Stimulated activated CD4-positive, alpha-beta T cell treated with anti-CD3 and anti-CD28 coated beads, Interleukin-4, amount 100 ng/mL, for 24 hours (primary cell): ENCODE data around the gene GATAD1.
"Not testable (repeated sequence)": the region's sequence is repeated elsewhere in the genome, so short reads cannot be mapped to it uniquely, and the experiment has no call there.

Experiments used
- DNase-seq: peaks from one replicate; pipeline ENCODE4 v3.0.0-alpha.2; 2020

Gene GATAD1

DNA sequence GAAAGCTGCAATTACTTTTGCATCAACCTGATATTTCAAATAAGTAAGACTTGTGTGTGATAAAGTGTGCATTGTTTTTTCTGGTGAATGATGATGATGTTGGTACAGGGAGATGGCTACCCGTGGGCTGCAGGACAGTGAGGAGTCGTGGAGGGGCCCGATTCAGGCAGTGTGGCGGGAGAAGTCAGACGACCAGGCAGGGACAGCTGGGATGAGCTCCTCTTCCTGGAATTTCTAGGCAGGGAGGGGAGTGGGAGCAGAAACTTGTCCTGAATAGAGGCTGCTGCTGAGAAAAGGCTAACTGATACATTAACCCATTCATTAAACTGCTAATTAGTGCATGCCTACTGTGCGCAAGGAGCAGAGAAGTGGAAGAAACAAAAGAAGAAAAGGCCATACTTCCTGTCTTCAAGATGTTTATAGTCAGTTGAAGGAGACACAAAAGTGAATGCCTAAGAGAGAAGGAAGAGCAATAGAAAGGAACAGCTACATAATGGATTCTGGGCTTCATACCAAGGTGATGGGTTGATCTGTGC, 9.3 kb upstream of the GATAD1 start:
- DNase-seq = no peak

DNA sequence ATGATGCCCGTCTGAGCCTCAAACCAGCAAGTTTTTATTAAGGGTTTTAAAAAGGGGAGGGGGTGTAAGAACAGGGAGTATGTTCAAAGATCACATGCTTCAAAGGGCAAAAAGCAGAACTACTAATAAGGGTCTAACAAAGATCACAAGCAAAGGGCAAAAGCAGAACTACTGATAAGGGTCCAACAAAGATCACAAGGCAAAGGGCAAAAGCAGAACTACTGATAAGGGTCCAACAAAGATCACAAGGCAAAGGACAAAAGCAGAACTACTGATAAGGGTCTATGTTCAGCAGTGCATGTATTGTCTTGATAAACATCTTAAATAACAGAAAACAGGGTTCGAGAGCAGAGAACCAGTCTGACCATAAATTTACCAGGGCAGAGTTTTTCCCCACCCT, 4.6 kb upstream of the GATAD1 start:
- not testable (repeated sequence) for DNase-seq

DNA sequence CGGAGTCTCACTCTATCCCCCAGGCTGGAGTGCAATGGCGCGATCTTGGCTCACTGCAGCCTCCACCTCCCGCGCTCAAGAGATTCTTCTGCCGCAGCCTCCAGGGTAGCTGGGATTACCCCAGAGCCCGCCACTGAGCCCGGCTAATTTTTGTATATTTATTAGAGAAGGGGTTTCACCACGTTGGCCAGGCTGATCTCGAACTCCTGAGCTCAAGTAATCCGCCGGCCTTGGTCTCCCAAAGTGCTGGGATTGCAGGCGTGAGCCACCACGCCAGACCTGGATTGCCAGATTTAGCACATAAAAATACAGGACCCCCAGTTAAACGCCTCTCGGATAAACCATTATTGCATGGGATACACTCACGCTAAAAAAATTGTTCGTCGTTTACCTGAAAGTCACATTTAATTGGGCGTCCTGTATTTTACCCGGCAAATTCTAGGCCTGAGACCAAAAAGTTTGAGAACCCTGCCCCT, 375 bp upstream of the GATAD1 start:
- DNase-seq = no peak

DNA sequence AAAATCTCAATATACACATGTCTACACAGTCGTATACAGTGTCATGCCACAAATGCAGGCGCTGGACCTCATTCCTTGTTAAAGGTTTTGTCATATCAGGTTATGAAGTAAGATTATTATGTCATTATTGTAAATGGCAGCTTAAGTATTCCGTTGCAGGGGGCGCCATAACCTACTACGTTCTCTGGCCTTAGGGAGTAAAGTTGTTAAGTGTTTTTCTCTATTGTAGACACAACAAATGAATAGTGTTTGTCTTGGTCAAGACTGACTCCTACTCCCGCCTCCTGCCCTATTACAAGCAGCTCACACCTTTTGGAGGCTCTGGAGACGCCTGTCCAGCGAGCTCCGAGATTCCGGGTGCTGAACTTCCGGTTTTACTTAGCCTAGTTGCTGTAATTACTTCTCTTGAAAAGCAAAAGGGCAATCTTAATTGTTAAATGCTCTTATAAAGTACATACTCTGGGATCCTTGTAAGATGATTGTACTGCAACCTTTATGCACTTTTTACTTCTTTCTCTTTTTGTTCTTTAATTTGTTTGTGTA, 994 bp downstream of the GATAD1 start:
- DNase-seq = peak; percentile 63

DNA sequence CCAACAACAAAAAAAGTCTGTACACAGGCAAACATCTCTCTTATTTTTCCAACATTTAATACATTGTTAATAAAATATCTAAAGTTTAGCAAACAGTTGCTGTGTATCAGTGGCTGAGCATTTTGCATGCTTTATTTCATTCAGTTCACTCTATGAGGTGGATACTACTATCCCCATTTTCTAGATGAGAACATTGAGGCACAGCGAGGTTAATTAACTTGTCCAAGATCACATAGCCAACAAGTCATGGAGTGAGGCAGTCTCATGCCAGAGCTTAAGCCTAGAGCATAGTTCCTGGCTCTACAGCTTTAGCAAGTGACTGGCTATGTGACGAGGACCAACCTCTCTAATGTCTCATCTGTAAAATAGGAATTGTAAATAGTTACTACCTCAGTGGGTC, 4.4 kb downstream of the GATAD1 start:
- no peak for DNase-seq

DNA sequence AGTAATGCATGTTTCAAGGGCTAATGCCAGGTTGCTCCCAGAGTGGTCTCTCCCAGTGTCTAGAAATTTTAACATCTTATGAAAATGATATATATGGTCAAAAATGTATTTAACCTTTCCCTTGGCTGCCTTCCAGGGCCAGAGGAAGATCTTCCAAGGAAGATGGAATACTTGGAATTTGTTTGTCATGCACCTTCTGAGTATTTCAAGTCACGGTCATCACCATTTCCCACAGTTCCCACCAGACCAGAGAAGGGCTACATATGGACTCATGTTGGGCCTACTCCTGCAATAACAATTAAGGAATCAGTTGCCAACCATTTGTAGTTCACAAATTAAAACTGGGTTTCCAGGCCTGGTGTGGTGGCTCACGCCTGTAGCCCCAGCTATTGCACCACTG, 9.0 kb downstream of the GATAD1 start:
- no peak for DNase-seq

DNA sequence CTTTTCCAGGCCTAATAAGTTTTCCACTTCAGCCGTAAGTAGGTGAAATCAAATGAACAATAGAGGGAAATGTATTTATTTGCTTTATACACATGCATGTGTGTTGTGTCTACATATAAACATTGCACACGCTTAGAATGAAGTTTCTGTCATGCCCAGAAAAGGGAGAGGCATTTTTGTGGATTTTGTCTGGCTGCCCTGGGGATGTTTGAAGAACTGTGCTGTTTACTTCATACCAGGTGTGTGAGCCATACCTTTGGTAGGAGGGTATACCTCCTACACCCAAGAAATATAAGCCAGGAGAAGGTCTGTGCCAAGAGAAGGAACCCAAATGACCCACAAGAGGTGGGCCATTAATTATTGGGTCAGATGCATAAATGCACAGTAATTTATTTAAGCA, 12.8 kb downstream of the GATAD1 start:
- no peak for DNase-seq

DNA sequence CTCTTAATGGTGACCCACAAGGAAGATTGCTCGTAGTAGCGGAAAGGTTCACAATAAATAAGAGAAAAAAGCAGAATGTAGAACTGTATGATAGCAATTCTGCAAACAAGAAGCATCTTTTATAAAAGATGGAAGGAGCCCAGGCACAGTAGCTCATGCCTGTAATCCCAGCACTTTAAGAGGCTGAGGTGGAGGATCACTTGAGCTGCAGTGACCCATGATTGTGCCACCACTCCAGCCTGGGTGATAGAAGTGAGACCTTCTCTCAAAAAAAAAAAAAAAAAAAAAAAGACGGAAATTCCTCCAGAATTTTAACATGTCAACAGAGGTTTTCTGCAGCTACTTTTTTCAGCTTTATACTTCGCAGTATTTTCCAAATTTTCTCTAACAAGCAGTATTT, 13.2 kb downstream of the GATAD1 start:
- no peak for DNase-seq

DNA sequence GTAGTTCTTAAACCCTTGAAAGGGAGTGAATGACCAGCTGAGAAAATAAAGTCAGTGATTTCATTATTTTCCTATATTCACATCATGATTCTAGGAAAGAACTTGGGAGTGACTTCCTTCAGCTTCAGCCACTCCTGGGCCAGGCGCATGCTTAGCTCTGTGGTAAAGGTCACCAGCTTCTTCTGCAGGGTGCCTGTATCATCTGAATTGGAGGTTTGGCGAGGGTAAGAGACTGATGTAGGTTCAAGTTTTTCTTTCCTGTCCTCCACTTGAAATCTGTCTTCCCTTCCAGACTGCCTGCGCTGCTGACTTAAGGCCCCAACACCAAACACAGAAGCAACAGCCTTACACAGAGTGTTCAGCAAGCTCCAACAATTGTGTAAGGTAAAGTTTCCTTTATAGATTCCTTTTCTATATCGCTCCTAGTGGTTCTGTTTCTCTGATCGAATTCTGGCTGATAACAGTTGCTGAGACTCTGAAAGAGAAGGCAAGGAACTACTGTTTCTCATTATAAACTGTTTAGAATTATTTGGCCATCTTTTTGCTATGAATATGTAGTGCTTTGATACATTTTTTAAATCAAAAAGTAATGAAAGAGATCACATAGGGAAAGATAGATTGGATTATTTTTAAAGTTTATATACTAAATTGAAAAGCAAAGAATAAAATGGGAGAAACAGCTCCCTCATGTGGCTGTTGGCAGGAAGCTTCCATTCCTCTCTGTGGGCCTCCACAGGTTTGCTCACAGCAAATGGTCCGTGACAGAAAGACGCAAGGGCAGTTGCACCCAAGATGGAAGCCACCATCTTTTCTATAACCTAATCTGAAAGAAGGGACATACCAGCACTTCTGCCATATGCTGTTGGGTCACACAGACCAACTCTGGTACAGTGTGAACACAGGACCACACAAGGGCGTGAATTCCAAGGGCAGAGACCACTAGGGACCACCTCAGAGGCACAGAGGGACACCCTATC, 14.0 kb downstream of the GATAD1 start:
- DNase-seq = peak; percentile 18

DNA sequence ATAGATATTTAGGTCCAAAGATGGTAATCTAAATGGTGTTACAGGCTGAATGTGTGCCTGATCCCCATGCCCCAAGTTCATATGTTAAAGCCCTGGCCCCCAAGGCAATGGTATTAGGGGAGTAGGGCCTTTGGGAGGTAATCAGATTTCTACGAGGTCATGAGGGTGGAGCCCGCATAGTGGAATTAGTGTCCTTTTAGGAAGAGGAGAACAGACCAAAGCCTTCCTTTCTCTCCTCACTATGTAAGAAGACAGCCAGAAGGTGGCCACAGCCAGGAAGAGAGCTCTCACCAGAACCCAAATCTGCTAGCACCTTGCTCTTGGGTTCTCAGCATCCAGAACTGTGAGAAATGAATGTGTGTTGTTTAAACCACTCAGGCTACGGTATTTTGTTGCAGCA, 15.3 kb downstream of the GATAD1 start:
- DNase-seq = no peak

DNA sequence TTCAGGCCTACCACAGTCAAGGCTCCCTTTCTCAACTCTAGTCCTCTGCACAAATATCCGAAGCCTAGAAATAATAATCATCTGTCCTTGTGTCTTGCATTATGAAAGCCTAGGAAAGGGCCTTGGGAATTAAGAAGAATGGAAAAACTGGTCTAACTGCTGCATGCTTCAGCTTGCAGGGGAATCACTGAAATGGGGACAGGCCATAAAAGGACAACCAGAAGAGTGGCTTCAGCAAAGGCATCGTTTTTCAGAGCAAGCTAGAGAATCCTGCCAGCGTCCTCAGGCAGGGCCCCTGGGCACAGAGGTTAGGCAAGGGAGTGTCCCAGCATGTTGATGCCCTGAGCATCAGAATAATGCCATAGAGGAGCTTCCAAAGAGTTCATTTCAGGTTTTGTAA, 17.2 kb downstream of the GATAD1 start:
- no peak for DNase-seq

DNA sequence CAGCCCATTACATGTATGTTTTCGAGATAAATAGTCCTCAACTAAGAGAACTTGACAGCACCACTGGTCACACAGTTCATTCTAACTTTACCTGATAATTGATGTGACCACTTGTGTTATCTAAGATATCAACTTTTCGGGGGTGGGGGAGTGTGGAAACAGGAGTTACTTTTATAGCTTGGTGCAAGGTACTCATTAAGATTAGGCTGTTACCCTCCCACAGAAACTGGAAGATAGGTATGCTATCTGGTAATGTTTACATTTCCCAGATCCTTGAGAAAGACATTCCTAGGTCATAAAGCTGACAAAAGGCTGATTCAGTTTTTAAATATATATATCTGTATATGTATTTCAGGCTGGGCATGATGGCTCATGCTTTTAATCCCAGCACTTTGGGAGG, 19.4 kb downstream of the GATAD1 start:
- DNase-seq = no peak

DNA sequence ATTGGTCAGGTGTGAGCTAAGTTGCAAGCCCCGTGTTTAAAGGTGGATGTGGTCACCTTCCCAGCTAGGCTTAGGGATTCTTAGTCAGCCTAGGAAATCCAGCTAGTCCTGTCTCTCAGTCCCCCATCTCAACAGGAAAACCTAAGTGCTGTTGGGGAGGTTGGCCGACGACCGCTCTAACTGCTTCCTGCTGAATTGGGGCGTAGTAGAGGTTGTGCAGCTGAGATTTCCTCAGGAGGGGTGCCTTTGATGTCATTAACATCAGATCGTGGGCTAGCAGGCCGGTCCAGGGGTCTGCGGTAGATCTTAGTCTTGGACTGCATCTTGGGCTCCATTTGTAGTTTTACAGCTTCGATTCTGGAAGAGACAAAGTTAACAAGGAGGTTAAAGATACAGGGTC, 21.3 kb downstream of the GATAD1 start:
- not testable (repeated sequence) for DNase-seq

DNA sequence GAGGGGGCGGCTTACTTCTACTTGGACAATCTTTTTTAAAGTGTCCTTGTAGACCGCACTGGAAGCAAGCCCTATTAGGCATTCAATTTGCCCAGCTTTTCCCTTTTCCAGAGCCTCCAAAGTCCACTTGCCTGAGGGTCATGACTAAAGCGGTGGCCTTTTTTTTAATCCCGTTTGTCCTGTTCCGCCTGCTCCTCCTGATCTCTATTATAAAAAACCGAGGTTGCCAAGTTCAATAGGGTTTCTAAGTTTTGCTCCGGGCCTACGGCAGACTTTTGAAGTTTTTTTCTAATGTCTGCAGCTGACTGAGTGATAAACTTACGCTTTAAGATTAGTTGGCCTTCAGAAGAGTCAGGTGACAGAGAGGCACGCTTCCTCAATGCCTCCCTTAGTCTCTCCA, 26.7 kb downstream of the GATAD1 start:
- not testable (repeated sequence) for DNase-seq

DNA sequence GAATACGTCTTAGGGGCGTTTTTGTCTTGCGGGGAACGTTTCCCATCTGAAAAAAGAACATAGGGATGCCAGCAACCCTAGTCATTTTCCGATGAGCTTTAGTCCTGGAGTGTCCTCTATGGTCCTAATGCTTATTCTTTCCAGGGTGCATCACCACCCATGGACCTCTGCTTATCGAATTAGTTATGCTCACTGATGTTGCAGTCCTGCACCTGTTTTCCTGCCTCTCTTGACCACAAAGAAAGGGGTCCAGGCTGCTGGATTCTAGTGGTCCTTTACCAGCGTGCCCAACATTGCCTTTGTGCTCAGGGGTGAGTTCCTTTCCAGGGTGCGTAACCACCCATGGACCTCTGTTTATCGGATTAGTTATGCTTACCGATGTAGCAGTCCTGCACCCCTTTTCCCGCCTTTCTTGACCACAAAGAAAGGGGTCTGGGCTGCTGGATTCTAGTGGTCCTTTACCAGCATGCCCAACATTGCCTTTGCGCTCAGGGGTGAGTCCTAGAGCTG, 28.0 kb downstream of the GATAD1 start:
- not testable (repeated sequence) for DNase-seq

DNA sequence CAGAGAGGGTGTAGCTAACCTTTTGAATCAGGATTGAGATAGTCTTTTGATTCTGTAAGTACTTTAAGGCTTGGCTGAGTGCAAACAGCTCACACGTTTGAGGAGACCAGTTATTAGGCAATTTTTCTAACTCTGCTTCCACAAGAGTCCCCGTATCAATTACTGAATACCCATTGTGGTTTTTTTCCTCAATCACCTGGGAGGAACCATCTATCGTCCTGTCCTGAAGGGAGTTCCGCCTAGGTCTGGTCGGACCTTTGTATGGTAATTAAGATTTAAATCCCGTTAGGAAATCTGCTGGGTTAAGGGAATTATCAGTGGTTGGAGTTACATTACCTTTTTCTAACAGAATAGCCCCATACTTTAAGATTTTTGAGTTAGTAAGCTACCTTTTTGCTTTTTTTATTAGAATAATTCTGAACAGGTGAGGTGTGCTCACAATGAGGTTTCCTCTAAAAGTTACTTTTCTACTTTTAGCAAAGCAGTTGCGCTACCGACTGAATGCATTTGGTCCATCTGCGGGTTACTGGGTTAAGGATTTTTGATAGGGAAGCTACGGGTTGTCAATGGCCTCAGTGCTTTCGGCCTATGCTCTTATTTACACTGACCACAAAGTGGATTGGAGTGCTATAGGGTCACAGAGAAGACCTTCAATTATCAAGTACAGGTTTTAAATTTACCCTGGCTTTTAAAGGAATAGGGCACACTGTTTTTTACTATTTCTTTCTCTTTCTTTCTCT, 28.7 kb downstream of the GATAD1 start:
- not testable (repeated sequence) for DNase-seq

DNA sequence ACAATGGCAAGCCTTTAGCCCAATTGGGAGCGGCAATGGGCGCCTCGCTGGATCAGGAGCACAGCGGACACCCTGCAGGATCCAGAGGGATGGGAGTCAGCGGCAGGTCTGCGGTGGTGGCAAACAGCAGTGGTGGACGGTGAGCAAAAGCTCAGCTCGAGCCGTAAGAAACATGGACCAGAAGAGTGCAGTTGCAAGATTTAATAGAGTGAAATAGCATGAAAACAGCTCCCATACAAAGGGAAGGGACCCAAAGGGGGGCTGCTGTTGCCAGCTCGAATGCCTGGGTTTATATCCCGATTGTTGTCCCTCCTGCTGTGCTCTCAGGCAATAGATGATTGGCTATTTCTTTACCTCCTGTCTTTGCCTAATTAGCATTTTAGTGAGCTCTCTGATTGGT, 30.4 kb downstream of the GATAD1 start, which contains the start of gene ERVW-1:
TSS of gene ERVW-1 (minus strand) at position 266 of the 400 bp plus-strand sequence. CDS start 7,565 bp downstream, outside the sequence.
- DNase-seq = not testable (repeated sequence)

DNA sequence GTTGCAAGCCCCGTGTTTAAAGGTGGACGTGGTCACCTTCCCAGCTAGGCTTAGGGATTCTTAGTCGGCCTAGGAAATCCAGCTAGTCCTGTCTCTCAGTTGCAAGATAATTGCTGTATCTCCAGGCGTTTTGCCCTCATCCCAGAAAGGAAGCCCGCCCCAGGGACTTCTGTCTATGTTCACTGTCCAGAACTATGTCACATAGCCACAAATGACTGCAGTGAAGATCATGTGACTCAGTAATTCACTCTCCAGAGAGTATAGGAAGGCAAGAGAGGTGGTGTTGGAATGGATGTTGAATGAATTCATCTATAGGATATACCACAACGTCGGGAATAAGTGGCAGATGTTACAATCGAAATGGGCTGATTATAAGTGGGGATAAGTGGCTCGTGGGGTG, 30.8 kb downstream of the GATAD1 start:
- no peak for DNase-seq

DNA sequence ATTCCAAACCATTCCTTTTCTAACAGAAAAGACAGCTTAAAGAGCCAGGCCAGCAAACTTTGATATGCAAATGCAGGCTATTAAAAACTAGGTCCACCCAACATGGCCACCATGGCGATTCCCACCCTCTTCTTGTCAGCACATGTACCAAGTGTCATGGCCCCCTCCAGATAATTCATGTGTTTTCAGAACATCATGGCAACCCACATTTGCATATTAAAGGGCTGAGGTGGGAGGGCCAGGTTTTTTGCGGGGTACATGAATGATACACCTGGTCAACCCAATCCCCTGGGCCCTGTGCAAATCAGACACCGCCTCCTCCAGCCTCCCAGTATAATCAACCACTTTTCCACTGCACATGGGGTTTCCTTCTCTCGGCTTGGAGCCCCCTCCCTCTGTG, 31.4 kb downstream of the GATAD1 start:
- no peak for DNase-seq

DNA sequence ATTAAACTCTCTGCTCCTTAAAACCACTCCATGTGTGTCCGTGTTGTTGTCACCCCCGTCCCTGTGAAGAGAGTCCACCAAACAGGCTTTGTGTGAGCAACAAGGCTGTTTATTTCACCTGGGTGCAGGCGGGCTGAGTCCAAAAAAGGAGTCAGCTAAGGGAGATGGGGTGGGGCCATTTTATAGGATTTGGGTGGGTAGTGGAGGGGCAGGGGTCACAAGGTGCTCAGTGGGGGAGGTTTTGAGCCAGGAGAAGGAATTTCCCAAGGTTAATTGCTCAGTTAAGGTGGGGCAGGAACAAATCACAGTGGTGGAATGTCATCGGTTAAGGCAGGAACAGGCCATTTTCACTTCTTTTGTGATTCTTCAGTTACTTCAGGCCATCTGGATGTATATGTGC, 31.9 kb downstream of the GATAD1 start:
- DNase-seq = not testable (repeated sequence)

DNA sequence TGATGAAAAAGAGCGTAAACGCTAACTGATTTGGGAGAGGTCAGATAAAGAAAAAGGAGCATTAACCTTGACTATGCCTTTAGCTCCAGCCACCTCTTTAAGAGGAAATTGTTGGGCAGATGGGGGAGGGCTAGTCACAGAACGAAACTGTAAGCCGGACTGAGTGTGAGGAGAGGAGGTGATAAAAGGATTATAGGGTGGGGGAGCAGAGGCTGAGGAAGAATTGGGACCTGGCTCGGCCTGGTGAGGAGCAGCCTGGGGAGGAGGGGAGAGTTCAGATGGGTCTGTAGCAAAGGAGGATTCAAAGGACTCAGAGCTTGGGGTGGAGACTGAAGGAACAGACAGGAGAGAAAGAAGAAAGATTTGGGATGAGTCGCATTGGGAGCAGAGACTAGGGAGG, 36.3 kb downstream of the GATAD1 start:
- not testable (repeated sequence) for DNase-seq

DNA sequence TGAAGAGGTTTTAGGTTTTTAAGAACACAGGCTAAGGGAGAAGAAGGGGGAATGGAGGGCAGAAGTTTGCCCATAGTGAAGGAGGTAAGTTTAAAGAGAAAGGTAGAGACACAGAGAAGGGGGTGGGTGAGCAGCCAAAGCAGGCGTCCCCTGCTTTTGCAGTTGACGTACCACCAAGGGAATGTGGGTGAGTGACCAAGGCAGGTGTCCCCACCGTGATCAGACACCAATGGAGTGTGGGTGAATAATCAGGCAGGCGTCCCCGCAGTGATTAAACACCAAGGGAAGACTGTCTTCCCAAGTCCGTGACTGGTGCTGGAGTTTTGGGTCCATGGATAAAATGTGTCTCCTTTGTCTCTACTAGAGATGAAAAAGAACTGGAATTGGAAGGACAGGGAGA, 36.9 kb downstream of the GATAD1 start:
- not testable (repeated sequence) for DNase-seq
